SK-N-SH (cell line): ENCODE results near the gene ATP8B1. TPM values are rescaled to one million over a fixed set of nuclear protein-coding genes. Genes with fewer than 3 reads are reported as not detected.
"Not testable (repeated sequence)": the region's sequence is repeated elsewhere in the genome, so short reads cannot be mapped to it uniquely, and the experiment has no call there.

Experiments
- CTCF ChIA-PET: fragments of 300-600, 350-600 bp; formaldehyde crosslinking; extraction: SDS; loops from one replicate; lab custom pipeline; 2021; lab: Yijun Ruan, JAX
- POLR2A ChIA-PET: fragments of 350-600 bp; sonication (Branson Sonifier 250); formaldehyde crosslinking; extraction: SDS; loops from one replicate; lab custom pipeline; 2020; ENCODE audit warnings: antibody characterized with exemption, inconsistent platforms; lab: Yijun Ruan, JAX
- DNase-seq: peaks from one replicate; pipeline ENCODE4 v3.0.0; 2012
- H2AFZ ChIP-seq: fragments of 200-600 bp; sonication (generic); 2 replicates; pipeline ENCODE4 v1.8.1; 2016; ENCODE audit warnings: antibody characterized with exemption, mild to moderate bottlenecking, low read depth
- H3F3A ChIP-seq: fragments of 200-600 bp; sonication (generic); replicated peaks from 2 replicates; pipeline ENCODE3; 2016; ENCODE audit warnings: antibody characterized with exemption, mild to moderate bottlenecking; ENCODE audit not compliant: insufficient read depth
- H3K27ac ChIP-seq, 2 experiments: fragments of 200-500 bp in 1 of 2; fragments of 200-600 bp in 1 of 2; sonication (Bioruptor generic) in 1 of 2; sonication (generic), shearing (Covaris generic) in 1 of 2; 2 replicates each; pipeline versions ENCODE4 v1.5.1 to v1.6.1; 2014 to 2016; ENCODE audit warnings: low read depth in 2 of 2, inconsistent platforms in 1 of 2, low read length in 1 of 2, mild to moderate bottlenecking in 1 of 2, mixed read lengths in 1 of 2
- H3K27me3 ChIP-seq: fragments of 200-600 bp; sonication (generic), shearing (Covaris generic); 2 replicates; pipeline ENCODE4 v1.6.1; 2016; ENCODE audit warnings: mixed run types; ENCODE audit not compliant: insufficient read depth
- H3K36me3 ChIP-seq, 2 experiments: fragments of 200-500 bp in 1 of 2; fragments of 200-600 bp in 1 of 2; sonication (Bioruptor generic) in 1 of 2; sonication (generic) in 1 of 2; replicated peaks in 1 of 2; 2 replicates each; pipeline versions ENCODE3 to v1.5.1; 2014 to 2016; ENCODE audit warnings: low read length in 1 of 2, mild to moderate bottlenecking in 1 of 2; ENCODE audit not compliant: insufficient read depth in 2 of 2, control insufficient read depth in 1 of 2
- H3K4me1 ChIP-seq, 2 experiments: fragments of 200-500 bp in 1 of 2; fragments of 200-600 bp in 1 of 2; sonication (Bioruptor generic) in 1 of 2; sonication (generic), shearing (Covaris generic) in 1 of 2; 2 replicates each; pipeline versions ENCODE4 v1.5.1 to v1.6.1; 2014 to 2016; ENCODE audit warnings: low read depth in 1 of 2, low read length in 1 of 2, mixed run types in 1 of 2; ENCODE audit not compliant: insufficient read depth in 2 of 2, control insufficient read depth in 1 of 2
- H3K4me2 ChIP-seq: fragments of 200-600 bp; sonication (generic), shearing (Covaris generic); 2 replicates; pipeline ENCODE4 v1.6.1; 2017; ENCODE audit warnings: mixed run types
- H3K4me3 ChIP-seq, 2 experiments: fragments of 200-500 bp in 1 of 2; fragments of 200-600 bp in 1 of 2; sonication (Bioruptor generic) in 1 of 2; sonication (generic), shearing (Covaris generic) in 1 of 2; 2 replicates each; pipeline versions ENCODE4 v1.5.1 to v1.8.1; 2014 to 2016; ENCODE audit warnings: low read depth in 2 of 2, inconsistent platforms in 1 of 2, low read length in 1 of 2, mild to moderate bottlenecking in 1 of 2, mixed read lengths in 1 of 2, moderate library complexity in 1 of 2
- H3K79me2 ChIP-seq: fragments of 200-600 bp; sonication (generic); 2 replicates; pipeline ENCODE4 v1.8.1; 2017; ENCODE audit warnings: mild to moderate bottlenecking; ENCODE audit not compliant: insufficient read depth
- H3K9ac ChIP-seq: fragments of 200-600 bp; sonication (generic); 2 replicates; pipeline ENCODE4 v1.6.1; 2017; ENCODE audit warnings: mixed run types
- H3K9me2 ChIP-seq: fragments of 200-600 bp; sonication (generic); 2 replicates; pipeline ENCODE4 v1.6.1; 2017; ENCODE audit warnings: mixed run types
- H3K9me3 ChIP-seq: fragments of 200-600 bp; sonication (generic); 2 replicates; pipeline ENCODE4 v1.6.1; 2017; ENCODE audit warnings: mixed run types, mild to moderate bottlenecking, moderate library complexity
- H4K20me1 ChIP-seq: fragments of 200-600 bp; sonication (generic); 2 replicates; pipeline ENCODE4 v1.6.1; 2017; ENCODE audit warnings: mild to moderate bottlenecking, mixed run types; ENCODE audit not compliant: insufficient read depth
- CHD2 ChIP-seq: fragments of 150-350 bp; IDR thresholded peaks from 2 replicates; pipeline ENCODE4 v1.6.1; 2018; ENCODE audit warnings: low read length; ENCODE audit not compliant: partially characterized antibody
- CTCF ChIP-seq: fragments of 200-600 bp; sonication (generic); IDR thresholded peaks from 2 replicates; pipeline ENCODE4 v1.6.1; 2017; ENCODE audit warnings: antibody characterized with exemption, mild to moderate bottlenecking, moderate library complexity
- EP300 ChIP-seq, 2 experiments: IDR thresholded peaks; 2 replicates each; pipeline versions ENCODE4 v1.4.0 to v1.6.1; 2012; ENCODE audit warnings: borderline replicate concordance in 1 of 2, low read depth in 1 of 2, low read length in 1 of 2
- FOSL2 ChIP-seq: IDR thresholded peaks from 2 replicates; pipeline ENCODE4 v1.4.0; 2012; ENCODE audit warnings: low read depth, mild to moderate bottlenecking, moderate library complexity, borderline replicate concordance
- FOXM1 ChIP-seq: IDR thresholded peaks from 2 replicates; pipeline ENCODE4 v1.4.0; 2012; ENCODE audit warnings: low read depth, mild to moderate bottlenecking
- MEF2A ChIP-seq: IDR thresholded peaks from 2 replicates; pipeline ENCODE4 v1.4.0; 2012; ENCODE audit warnings: low read depth, borderline replicate concordance
- NRF1 ChIP-seq: IDR thresholded peaks from 2 replicates; pipeline ENCODE4 v1.6.1; 2012; ENCODE audit warnings: low read depth, mild to moderate bottlenecking, low read length
- POLR2AphosphoS5 ChIP-seq: IDR thresholded peaks from 2 replicates; pipeline ENCODE4 v1.6.1; 2012; ENCODE audit warnings: low read depth, low read length
- RAD21 ChIP-seq: IDR thresholded peaks from 2 replicates; pipeline ENCODE4 v1.6.1; 2012; ENCODE audit warnings: mild to moderate bottlenecking, low read length
- RXRA ChIP-seq: IDR thresholded peaks from 2 replicates; pipeline ENCODE4 v1.4.0; 2012; ENCODE audit warnings: low read depth, mild to moderate bottlenecking, borderline replicate concordance
- SIN3A ChIP-seq: IDR thresholded peaks from 2 replicates; pipeline ENCODE4 v1.6.1; 2012; ENCODE audit warnings: low read depth, mild to moderate bottlenecking, low read length, moderate library complexity, borderline replicate concordance
- TAF1 ChIP-seq: IDR thresholded peaks from 2 replicates; pipeline ENCODE4 v1.6.1; 2012; ENCODE audit warnings: low read depth, mild to moderate bottlenecking, low read length, moderate library complexity, borderline replicate concordance
- TCF12 ChIP-seq: IDR thresholded peaks from 2 replicates; pipeline ENCODE4 v1.4.0; 2012
- WGBS: methylation state at CpG from one replicate; pipeline ENCODE4 v1.1.6; 2017; ENCODE audit warnings: low lambda C conversion rate; 5-methylcytosine and 5-hydroxymethylcytosine counted together
- polyA plus RNA-seq, 3 experiments: library from polyadenylated mRNA; depleted of rRNA; stranded (reverse); fragments of >200 nt; gene quantifications; 2 replicates each; pipeline ENCODE4 v1.2.3, GENCODE V29; 2012
- TF ChIP-seq, protein P1 (sequence below): fragments of 150-350 bp; IDR thresholded peaks from 2 replicates; pipeline ENCODE4 v1.6.1; 2016; ENCODE audit warnings: mild to moderate bottlenecking, low read depth, low read length
- TF ChIP-seq, protein P2 (sequence below): IDR thresholded peaks from 2 replicates; pipeline ENCODE4 v1.4.0; 2012; ENCODE audit warnings: low read depth, borderline replicate concordance
- TF ChIP-seq, protein P3 (sequence below): fragments of 150-350 bp; IDR thresholded peaks from 2 replicates; pipeline ENCODE4 v1.6.1; 2017; ENCODE audit warnings: antibody characterized with exemption, low read length, low read depth, borderline replicate concordance

ATP8B1 gene
- polyA plus RNA-seq, 1 of the 3 experiments (the other 2 are of a cell fraction): 43.8 TPM

- TF ChIP-seq NRF1 (no peak), CHD2 (no peak), POLR2AphosphoS5 (no peak), EP300 (IDR thresholded peaks at IDR 0.05; ENCODE audit: borderline replicate concordance in 1 of 2, low read depth in 1 of 2, low read length in 1 of 2) (no peak), FOSL2 (no peak), TAF1 (no peak), TCF12 (no peak), FOXM1 (no peak), RXRA (no peak)
- TF ChIP-seq, protein P1, sequence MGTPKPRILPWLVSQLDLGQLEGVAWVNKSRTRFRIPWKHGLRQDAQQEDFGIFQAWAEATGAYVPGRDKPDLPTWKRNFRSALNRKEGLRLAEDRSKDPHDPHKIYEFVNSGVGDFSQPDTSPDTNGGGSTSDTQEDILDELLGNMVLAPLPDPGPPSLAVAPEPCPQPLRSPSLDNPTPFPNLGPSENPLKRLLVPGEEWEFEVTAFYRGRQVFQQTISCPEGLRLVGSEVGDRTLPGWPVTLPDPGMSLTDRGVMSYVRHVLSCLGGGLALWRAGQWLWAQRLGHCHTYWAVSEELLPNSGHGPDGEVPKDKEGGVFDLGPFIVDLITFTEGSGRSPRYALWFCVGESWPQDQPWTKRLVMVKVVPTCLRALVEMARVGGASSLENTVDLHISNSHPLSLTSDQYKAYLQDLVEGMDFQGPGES: no peak
- TF ChIP-seq, protein P2, sequence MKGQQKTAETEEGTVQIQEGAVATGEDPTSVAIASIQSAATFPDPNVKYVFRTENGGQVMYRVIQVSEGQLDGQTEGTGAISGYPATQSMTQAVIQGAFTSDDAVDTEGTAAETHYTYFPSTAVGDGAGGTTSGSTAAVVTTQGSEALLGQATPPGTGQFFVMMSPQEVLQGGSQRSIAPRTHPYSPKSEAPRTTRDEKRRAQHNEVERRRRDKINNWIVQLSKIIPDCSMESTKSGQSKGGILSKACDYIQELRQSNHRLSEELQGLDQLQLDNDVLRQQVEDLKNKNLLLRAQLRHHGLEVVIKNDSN: no peak
- TF ChIP-seq, protein P3, sequence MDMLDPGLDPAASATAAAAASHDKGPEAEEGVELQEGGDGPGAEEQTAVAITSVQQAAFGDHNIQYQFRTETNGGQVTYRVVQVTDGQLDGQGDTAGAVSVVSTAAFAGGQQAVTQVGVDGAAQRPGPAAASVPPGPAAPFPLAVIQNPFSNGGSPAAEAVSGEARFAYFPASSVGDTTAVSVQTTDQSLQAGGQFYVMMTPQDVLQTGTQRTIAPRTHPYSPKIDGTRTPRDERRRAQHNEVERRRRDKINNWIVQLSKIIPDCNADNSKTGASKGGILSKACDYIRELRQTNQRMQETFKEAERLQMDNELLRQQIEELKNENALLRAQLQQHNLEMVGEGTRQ: no peak
- TF ChIP-seq, all 33 proteins: peak for 0
- POLR2A ChIA-PET: no interaction called here
- peaks cover 18 to 71% of the 10 kb centered on the region in 2 experiments for H3K36me3 ChIP-seq
These were observed 154.7 kb downstream of the ATP8B1 start for GRCh38 chr18:57648414-57648813.

DNA sequence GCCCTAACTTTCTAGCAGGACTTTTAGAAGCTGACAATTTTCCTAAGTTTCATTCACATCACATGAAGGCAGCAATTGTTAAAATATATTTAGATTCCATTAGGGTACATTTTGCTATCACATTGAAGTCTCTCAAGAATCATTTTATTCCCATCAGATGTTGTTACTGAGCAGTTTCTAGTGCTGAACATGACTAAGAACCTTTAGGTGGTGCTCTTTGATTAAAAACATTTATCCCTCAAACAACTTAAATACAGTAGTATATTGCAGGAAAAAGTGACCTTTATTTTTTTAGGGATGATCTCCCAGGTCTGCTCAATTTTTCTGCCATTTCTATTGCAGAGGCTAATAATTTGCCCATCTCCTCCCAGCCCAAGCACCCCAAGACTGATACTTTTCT lies 158.6 kb downstream of the ATP8B1 start:
- Histone ChIP-seq H3K27ac (no peak overlapping the region), H3K27me3 (no peaks in the 10 kb centered on the region), H3K4me3 (no peak overlapping the region), H2AFZ (no peak overlapping the region), H4K20me1 (no peaks in the 10 kb centered on the region), H3K9me3 (no peaks in the 10 kb centered on the region), H3K36me3 (peaks cover 11 to 35% of the 10 kb centered on the region in 2 experiments), H3K4me2 (no peak overlapping the region), H3K79me2 (peaks cover 48% of the 10 kb centered on the region), H3K9me2 (no peaks in the 10 kb centered on the region), H3F3A (peaks cover 29% of the 10 kb centered on the region), H3K9ac (no peak overlapping the region)
- DNase-seq: no peak
- TF ChIP-seq, protein P3: no peak
- TF ChIP-seq TAF1 (no peak), CTCF (peak; percentile 40; the same call in 1 of the 2 replicates), SIN3A (no peak), MEF2A (no peak), RAD21 (peak; percentile 33)
- TF ChIP-seq, all 33 proteins: peak for 2
- POLR2A ChIA-PET: no interaction called here
- H3K4me1 ChIP-seq: peaks cover 0 to 2% of the 10 kb centered on the region in 2 experiments; a peak in 1 of 4 replicates
- CTCF ChIA-PET: no interaction called here

More at GRCh38 chr18:57648414-57648813, 154.7 kb downstream of the ATP8B1 start:
- peaks cover 42% of the 10 kb centered on the region for H3F3A ChIP-seq
- no peaks in the 10 kb centered on the region for H3K9me3 ChIP-seq
- no peaks in the 10 kb centered on the region for H4K20me1 ChIP-seq
- no peaks in the 10 kb centered on the region for H3K9me2 ChIP-seq
- H3K79me2 ChIP-seq: peaks cover 83% of the 10 kb centered on the region
- no peak for DNase-seq
- H3K27ac ChIP-seq: no peak overlapping the region
- peaks cover 0 to 4% of the 10 kb centered on the region in 2 experiments; a peak in 1 of 4 replicates for H3K4me1 ChIP-seq
- H3K4me2 ChIP-seq: no peak overlapping the region
- no peak overlapping the region for H2AFZ ChIP-seq
- H3K9ac ChIP-seq: no peak overlapping the region
- CTCF ChIA-PET: no interaction called here
- no peaks in the 10 kb centered on the region for H3K27me3 ChIP-seq
- H3K4me3 ChIP-seq: no peak overlapping the region
- 99% methylated on average over 31 of the region's 32 CpGs for WGBS

GRCh38 chr18:57643726-57644125 lies 159.4 kb downstream of the ATP8B1 start:
- Histone ChIP-seq H3F3A (peaks cover 29% of the 10 kb centered on the region), H3K79me2 (peaks cover 42% of the 10 kb centered on the region), H3K36me3 (peaks cover 8 to 27% of the 10 kb centered on the region in 2 experiments)
- H3K4me3 ChIP-seq, H4K20me1 ChIP-seq, H2AFZ ChIP-seq, H3K9ac ChIP-seq, H3K4me2 ChIP-seq, H3K27me3 ChIP-seq, CTCF ChIA-PET, H3K27ac ChIP-seq, DNase-seq, POLR2A ChIA-PET, H3K9me3 ChIP-seq, H3K4me1 ChIP-seq, H3K9me2 ChIP-seq: not testable (repeated sequence)
- 100% methylated on average over 1 of the region's 25 CpGs for WGBS
